Natural killer cell (primary cell): ENCODE measurements around the gene ALDH1A2. TPM values are rescaled to one million over a fixed set of nuclear protein-coding genes. Genes with fewer than 3 reads are reported as not detected.
"Not testable (repeated sequence)": the region's sequence is repeated elsewhere in the genome, so short reads cannot be mapped to it uniquely, and the experiment has no call there.

Source experiments
- ATAC-seq, 3 donors: fragments of 150-1000 bp in 2 of 3; fragments of 200-7000 bp in 1 of 3; cut with Tn5 transposase; 1 replicate in 1 of 3; 2 replicates in 2 of 3; pipeline ENCODE4 v1.10.0; 2021; ENCODE audit warnings: mild to moderate bottlenecking in 2 of 3, moderate library complexity in 2 of 3
- DNase-seq, 2 donors: peaks; one replicate each; pipeline versions ENCODE4 v3.0.0 to v3.0.0-alpha.2; 2013 to 2021; ENCODE audit warnings: mixed read lengths in 1 of 2
- H3K27ac ChIP-seq: one replicate; pipeline ENCODE4 v1.5.1; 2013; ENCODE audit warnings: mild to moderate bottlenecking, low read length
- H3K27me3 ChIP-seq: one replicate; pipeline ENCODE4 v1.6.1; 2013; ENCODE audit warnings: low read length; ENCODE audit not compliant: control insufficient read depth, insufficient read depth
- H3K36me3 ChIP-seq: one replicate; pipeline ENCODE4 v1.6.1; 2013; ENCODE audit warnings: low read length; ENCODE audit not compliant: control insufficient read depth, insufficient read depth
- H3K4me1 ChIP-seq: one replicate; pipeline ENCODE4 v1.6.1; 2013; ENCODE audit warnings: low read length; ENCODE audit not compliant: control insufficient read depth, insufficient read depth
- H3K4me3 ChIP-seq: one replicate; pipeline ENCODE4 v1.5.1; 2013; ENCODE audit warnings: low read length
- H3K9me3 ChIP-seq: one replicate; pipeline ENCODE4 v1.6.1; 2013; ENCODE audit warnings: low read length; ENCODE audit not compliant: control insufficient read depth, insufficient read depth
- H3K27ac Mint-ChIP-seq, 2 donors: one replicate each; pipeline ENCODE4 v1.8.0; 2022; ENCODE audit warnings: mild to moderate bottlenecking in 2 of 2, mixed read lengths in 2 of 2, moderate library complexity in 1 of 2
- H3K27me3 Mint-ChIP-seq, 2 donors: one replicate each; pipeline ENCODE4 v1.8.0; 2022; ENCODE audit warnings: low read depth in 2 of 2, mixed read lengths in 2 of 2
- H3K36me3 Mint-ChIP-seq: one replicate; pipeline ENCODE4 v1.8.0; 2022; ENCODE audit warnings: mixed read lengths
- H3K4me1 Mint-ChIP-seq, 2 donors: one replicate each; pipeline ENCODE4 v1.8.0; 2022; ENCODE audit warnings: mixed read lengths in 2 of 2
- H3K4me3 Mint-ChIP-seq: one replicate; pipeline ENCODE4 v1.8.0; 2022; ENCODE audit warnings: mild to moderate bottlenecking, moderate library complexity, mixed read lengths
- H3K9me3 Mint-ChIP-seq, 2 donors: one replicate each; pipeline ENCODE4 v1.8.0; 2022; ENCODE audit warnings: mixed read lengths in 2 of 2
- whole genome bisulfite sequencing: methylation state at CpG from one replicate; pipeline ENCODE4 v1.1.7; 2013; ENCODE audit warnings: missing lambda C conversion rate; ENCODE audit not compliant: insufficient coverage; 5-methylcytosine and 5-hydroxymethylcytosine counted together
- intact Hi-C: fragments of 100-400 bp; cut with micrococcal nuclease; formaldehyde crosslinking; loops from one replicate; pipeline ENCODE4 v1.14.2; 2022
- total RNA-seq, 4 donors: library from RNA; stranded (reverse); fragments of 120-200 nt in 1 of 4; gene quantifications; one replicate each; pipeline versions ENCODE4 v1.2.3 to v1.2.4, GENCODE V29; 2013 to 2022
- TF ChIP-seq, protein P1 (sequence below): fragments of 200-600 bp; IDR thresholded peaks from one replicate; pipeline ENCODE4 v1.8.0; 2022; ENCODE audit warnings: antibody characterized with exemption

Gene ALDH1A2
- total RNA-seq, 3 donors from 2014 or later (not counting 1 experiment from before 2014, with no cell fraction given): 0.73 to 3.6 (median 2.8) TPM

DNA sequence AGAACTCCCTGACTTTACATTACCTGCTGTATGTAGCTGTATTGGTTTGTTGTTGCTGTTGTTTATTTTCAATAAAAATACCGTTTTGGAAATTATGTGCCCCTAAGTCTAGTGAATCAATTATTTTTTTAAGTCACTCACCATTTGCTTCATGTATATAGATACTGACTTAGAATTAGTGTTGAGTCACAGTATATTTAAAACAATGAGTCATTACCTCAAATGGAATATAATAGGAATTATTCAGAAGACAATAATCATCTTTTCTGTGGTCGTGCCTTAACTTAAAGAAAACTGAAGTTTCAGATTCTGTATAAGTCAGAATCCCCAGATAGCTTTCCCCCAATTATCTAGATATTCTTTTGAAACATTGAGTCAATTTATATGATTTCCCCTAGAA lies 21.0 kb upstream of the ALDH1A2 start:
- Histone ChIP-seq H3K36me3 (no peaks in the 10 kb centered on the region), H3K4me3 (no peak overlapping the region), H3K27me3 (peaks cover 4% of the 10 kb centered on the region), H3K9me3 (no peaks in the 10 kb centered on the region), H3K4me1 (no peaks in the 10 kb centered on the region), H3K27ac (no peak overlapping the region)
- Mint-ChIP-seq H3K4me1 (no peaks in the 10 kb centered on the region), H3K4me3 (no peak overlapping the region), H3K9me3 (no peaks in the 10 kb centered on the region), H3K27ac (no peak overlapping the region), H3K36me3 (peaks cover 8% of the 10 kb centered on the region), H3K27me3 (peaks cover 27 to 46% of the 10 kb centered on the region in 2 donors)
- TF ChIP-seq, protein P1, sequence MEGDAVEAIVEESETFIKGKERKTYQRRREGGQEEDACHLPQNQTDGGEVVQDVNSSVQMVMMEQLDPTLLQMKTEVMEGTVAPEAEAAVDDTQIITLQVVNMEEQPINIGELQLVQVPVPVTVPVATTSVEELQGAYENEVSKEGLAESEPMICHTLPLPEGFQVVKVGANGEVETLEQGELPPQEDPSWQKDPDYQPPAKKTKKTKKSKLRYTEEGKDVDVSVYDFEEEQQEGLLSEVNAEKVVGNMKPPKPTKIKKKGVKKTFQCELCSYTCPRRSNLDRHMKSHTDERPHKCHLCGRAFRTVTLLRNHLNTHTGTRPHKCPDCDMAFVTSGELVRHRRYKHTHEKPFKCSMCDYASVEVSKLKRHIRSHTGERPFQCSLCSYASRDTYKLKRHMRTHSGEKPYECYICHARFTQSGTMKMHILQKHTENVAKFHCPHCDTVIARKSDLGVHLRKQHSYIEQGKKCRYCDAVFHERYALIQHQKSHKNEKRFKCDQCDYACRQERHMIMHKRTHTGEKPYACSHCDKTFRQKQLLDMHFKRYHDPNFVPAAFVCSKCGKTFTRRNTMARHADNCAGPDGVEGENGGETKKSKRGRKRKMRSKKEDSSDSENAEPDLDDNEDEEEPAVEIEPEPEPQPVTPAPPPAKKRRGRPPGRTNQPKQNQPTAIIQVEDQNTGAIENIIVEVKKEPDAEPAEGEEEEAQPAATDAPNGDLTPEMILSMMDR: no peak
- DNase-seq: no peak
- no CpG with 5 or more reads among the region's 2 CpGs for WGBS
- no peak for ATAC-seq
- intact Hi-C loops: no loop called here

DNA sequence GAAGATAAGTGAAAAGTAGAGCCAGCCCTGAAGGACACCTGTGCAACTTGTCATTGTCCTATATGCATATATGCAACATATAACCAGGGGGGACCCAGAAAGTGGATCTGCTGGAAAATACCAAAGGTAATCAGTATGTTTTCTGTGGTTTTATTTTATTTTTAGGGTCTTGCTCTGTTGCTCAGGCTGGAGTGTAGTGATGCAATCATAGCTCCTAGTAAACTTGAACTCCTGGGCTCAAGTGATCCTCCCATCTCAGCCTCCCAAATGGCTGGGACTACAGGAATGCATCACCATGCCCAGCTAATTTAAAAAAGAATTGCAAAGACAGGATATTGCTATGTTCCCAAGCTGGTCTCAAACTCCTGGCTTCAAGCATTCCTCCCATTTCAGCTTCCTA lies 18.0 kb upstream of the ALDH1A2 start:
- peaks cover 2% of the 10 kb centered on the region for H3K27me3 ChIP-seq
- H3K27ac ChIP-seq: no peak overlapping the region
- no peak for DNase-seq
- no peak for ATAC-seq
- Mint-ChIP-seq H3K27ac (no peak overlapping the region), H3K4me1 (no peaks in the 10 kb centered on the region), H3K4me3 (no peak overlapping the region), H3K27me3 (peaks cover 26 to 44% of the 10 kb centered on the region in 2 donors), H3K9me3 (no peaks in the 10 kb centered on the region), H3K36me3 (peaks cover 8% of the 10 kb centered on the region)
- TF ChIP-seq, protein P1: no peak
- no peaks in the 10 kb centered on the region for H3K9me3 ChIP-seq
- H3K36me3 ChIP-seq: no peaks in the 10 kb centered on the region
- intact Hi-C loops: no loop called here
- H3K4me3 ChIP-seq: no peak overlapping the region
- H3K4me1 ChIP-seq: no peaks in the 10 kb centered on the region

DNA sequence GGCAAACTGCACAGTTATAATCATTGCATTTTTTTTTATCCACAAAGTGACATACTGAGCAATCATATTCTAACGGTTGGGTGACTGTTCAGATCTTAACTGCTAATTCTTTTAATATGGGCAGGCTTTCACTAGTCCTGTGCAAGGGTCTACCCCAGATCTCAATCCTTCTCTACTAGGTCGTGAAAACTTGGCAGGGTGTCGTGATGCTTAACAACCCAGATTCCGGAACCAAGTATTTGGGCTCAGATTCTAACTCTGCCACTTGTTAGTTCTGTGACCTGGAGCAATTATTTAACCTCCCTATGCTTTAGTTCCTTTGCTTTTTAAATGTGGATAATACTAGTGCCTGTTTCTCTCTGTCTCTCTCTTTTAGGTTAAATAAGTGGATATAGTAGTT lies 16.4 kb upstream of the ALDH1A2 start:
- intact Hi-C loops: no loop called here

DNA sequence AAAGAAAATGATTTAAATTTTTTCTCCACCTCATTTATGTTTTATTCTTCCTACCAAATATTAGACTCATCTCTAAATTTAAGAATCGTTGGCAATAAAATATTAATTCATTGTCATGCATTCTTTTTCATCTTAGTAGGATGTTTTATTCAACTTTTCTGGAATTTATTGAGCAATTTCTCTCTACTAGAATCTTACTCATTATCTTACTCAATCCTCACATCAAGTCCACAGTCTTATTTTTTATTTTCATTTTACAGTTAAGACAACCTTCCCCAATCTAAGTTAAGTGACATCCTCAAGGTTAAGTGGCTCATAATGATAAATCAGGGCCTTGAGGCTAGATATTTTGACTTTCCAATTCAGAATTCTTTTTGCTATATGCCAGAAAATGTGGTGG lies 15.9 kb upstream of the ALDH1A2 start:
- intact Hi-C loops: no loop called here
- TF ChIP-seq, protein P1: no peak
- WGBS: no CpG with 5 or more reads among the region's 1 CpG
- Histone ChIP-seq H3K27ac (no peak overlapping the region), H3K36me3 (no peaks in the 10 kb centered on the region), H3K4me1 (no peaks in the 10 kb centered on the region), H3K27me3 (peaks cover 2% of the 10 kb centered on the region), H3K9me3 (no peaks in the 10 kb centered on the region), H3K4me3 (no peak overlapping the region)
- peaks cover 21 to 40% of the 10 kb centered on the region in 2 donors for H3K27me3 Mint-ChIP-seq
- H3K4me1 Mint-ChIP-seq: no peaks in the 10 kb centered on the region
- no peak overlapping the region for H3K4me3 Mint-ChIP-seq
- no peaks in the 10 kb centered on the region for H3K9me3 Mint-ChIP-seq
- H3K27ac Mint-ChIP-seq: no peak overlapping the region
- no peak for DNase-seq
- ATAC-seq: no peak
- H3K36me3 Mint-ChIP-seq: no peaks in the 10 kb centered on the region

More for the DNA sequence above, 16.4 kb upstream of the ALDH1A2 start:
- H3K9me3 ChIP-seq: no peaks in the 10 kb centered on the region
- Mint-ChIP-seq H3K9me3 (no peaks in the 10 kb centered on the region), H3K27ac (no peak overlapping the region), H3K36me3 (peaks cover 3% of the 10 kb centered on the region), H3K27me3 (peaks cover 24 to 44% of the 10 kb centered on the region in 2 donors), H3K4me1 (no peaks in the 10 kb centered on the region), H3K4me3 (no peak overlapping the region)
- TF ChIP-seq, protein P1: no peak
- DNase-seq (no peak), ATAC-seq (no peak)
- WGBS: 93% methylated on average over 4 of the region's 4 CpGs
- H3K27me3 ChIP-seq: peaks cover 2% of the 10 kb centered on the region
- no peaks in the 10 kb centered on the region for H3K4me1 ChIP-seq
- H3K27ac ChIP-seq: no peak overlapping the region
- no peak overlapping the region for H3K4me3 ChIP-seq
- H3K36me3 ChIP-seq: no peaks in the 10 kb centered on the region

DNA sequence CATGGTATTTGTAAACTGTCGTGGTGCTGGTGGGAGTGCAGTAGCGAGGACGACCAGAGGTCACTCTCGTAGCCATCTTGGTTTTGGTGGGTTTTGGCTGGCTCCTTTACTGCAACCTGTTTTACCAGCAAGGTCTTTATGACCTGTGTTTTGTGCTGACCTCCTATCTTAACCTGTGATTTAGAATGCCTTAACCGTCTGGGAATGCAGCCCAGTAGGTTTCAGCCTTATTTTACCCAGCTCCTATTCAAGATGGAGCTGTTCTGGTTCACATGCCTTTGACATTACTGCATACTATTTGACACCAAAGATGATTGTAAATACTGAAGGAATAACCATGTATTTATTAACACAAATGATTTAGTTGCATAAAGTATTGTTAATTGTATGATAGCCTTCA lies 15.4 kb upstream of the ALDH1A2 start:
- H3K27ac ChIP-seq, ATAC-seq, H3K36me3 ChIP-seq, H3K4me3 Mint-ChIP-seq, H3K9me3 ChIP-seq, H3K4me1 Mint-ChIP-seq, H3K4me1 ChIP-seq, H3K9me3 Mint-ChIP-seq, intact Hi-C loops, H3K27ac Mint-ChIP-seq, H3K4me3 ChIP-seq, H3K27me3 ChIP-seq, H3K36me3 Mint-ChIP-seq, DNase-seq: not testable (repeated sequence)
- H3K27me3 Mint-ChIP-seq: peaks cover 21 to 36% of the 10 kb centered on the region in 2 donors
- WGBS: 84% methylated on average over 5 of the region's 5 CpGs
